ENCODE results near the gene ATXN7L2. TPM values are rescaled to one million over a fixed set of nuclear protein-coding genes. Genes with fewer than 3 reads are reported as not detected.
A peak's percentile ranks its signal among the peaks of the same experiment; 100 is the strongest.

Gene ATXN7L2
- total RNA-seq (10 to 100 TPM; 40.9 to 55.2 TPM), polyA plus RNA-seq (ENCODE audit: insufficient read depth, low read depth, low replicate concordance) (28.7 TPM)
- long read RNA-seq, donor 1, partial matches to known transcripts, result 0 of 4 reads
- long read RNA-seq, donor 1, other reads (novel, unspliced or antisense), result 0 of 4 reads
- long read RNA-seq, donor 2, partial matches to known transcripts, result 0 of 4 reads
- long read RNA-seq, donor 2, other reads (novel, unspliced or antisense), result 0 of 4 reads

- peak within 1 kb of the TSS; percentile 73 to 83 for H3K4me3 ChIP-seq
- intact Hi-C loops (cut with DNase I; ENCODE audit: low total_unique reads), result no loop called here
- peaks cover 20% of the 10 kb centered on the region for H3K4me1 ChIP-seq
- DNase-seq, result peak; percentile 92
- no peaks in the 10 kb centered on the region for H3K36me3 ChIP-seq (ENCODE audit: low read depth, missing control alignments)
- H3K27ac ChIP-seq, result peak within 1 kb of the TSS; percentile 94 to 97
- TF ChIP-seq POLR2A (IDR thresholded peaks at IDR 0.05) (no peak), CTCF (IDR thresholded peaks at IDR 0.05) (no peak)
- H3K9me3 ChIP-seq, result no peaks in the 10 kb centered on the region
- H3K27me3 ChIP-seq, result no peaks in the 10 kb centered on the region
- WGBS, 2 donors, result 1 to 2% methylated on average over 25 to 68 of the region's 73 CpGs
Observed at GRCh38 chr1:109483672-109484518, at the start of gene ATXN7L2. Gene ATXN7L2, plus strand, starts transcription at chr1:109483905. Its CDS starts 49 bp downstream, at chr1:109483954.

- Histone ChIP-seq H3K27ac (no peak overlapping the region), H3K27me3 (no peaks in the 10 kb centered on the region), H3K4me3 (no peak overlapping the region), H3K36me3 (ENCODE audit: low read depth, missing control alignments) (no peaks in the 10 kb centered on the region), H3K4me1 (no peaks in the 10 kb centered on the region), H3K9me3 (no peaks in the 10 kb centered on the region)
- DNase-seq, result no peak
- intact Hi-C loops (cut with DNase I; ENCODE audit: low total_unique reads), result no loop called here
- 81 to 91% methylated on average over 1 of the region's 1 CpG for WGBS, 2 donors
- TF ChIP-seq CTCF (IDR thresholded peaks at IDR 0.05), result no peak
- no peak for TF ChIP-seq POLR2A (IDR thresholded peaks at IDR 0.05)
Observed at GRCh38 chr1:109434484-109434883, 49.2 kb upstream of the ATXN7L2 start.

GRCh38 chr1:109438798-109439297, 44.9 kb upstream of the ATXN7L2 start:
- H3K27ac ChIP-seq, result no peak overlapping the region
- no peak for DNase-seq
- intact Hi-C loops (cut with DNase I; ENCODE audit: low total_unique reads), result no loop called here
- no peaks in the 10 kb centered on the region for H3K9me3 ChIP-seq
- no peak for TF ChIP-seq CTCF (IDR thresholded peaks at IDR 0.05)
- TF ChIP-seq POLR2A (IDR thresholded peaks at IDR 0.05), result no peak
- no peaks in the 10 kb centered on the region for H3K27me3 ChIP-seq
- H3K36me3 ChIP-seq (ENCODE audit: low read depth, missing control alignments), result no peaks in the 10 kb centered on the region
- WGBS, 2 donors, result 79 to 86% methylated on average over 3 of the region's 3 CpGs
- H3K4me3 ChIP-seq, result no peak overlapping the region
- H3K4me1 ChIP-seq, result no peaks in the 10 kb centered on the region

- intact Hi-C loops (cut with DNase I; ENCODE audit: low total_unique reads), result no loop called here
- H3K27me3 ChIP-seq, result no peaks in the 10 kb centered on the region
- no peak overlapping the region for H3K27ac ChIP-seq
- no peaks in the 10 kb centered on the region for H3K9me3 ChIP-seq
- 48 to 52% methylated on average over 1 of the region's 1 CpG for WGBS, 2 donors
- DNase-seq, result no peak
- H3K4me1 ChIP-seq, result no peaks in the 10 kb centered on the region
- no peak for TF ChIP-seq POLR2A (IDR thresholded peaks at IDR 0.05)
- no peak for TF ChIP-seq CTCF (IDR thresholded peaks at IDR 0.05)
- no peaks in the 10 kb centered on the region for H3K36me3 ChIP-seq (ENCODE audit: low read depth, missing control alignments)
- no peak overlapping the region for H3K4me3 ChIP-seq
Observed at GRCh38 chr1:109441069-109441468, 42.6 kb upstream of the ATXN7L2 start.
